GM12875 (cell line): Measurements from ENCODE around the gene FBXO42.

Experiments used
- H3K4me3 ChIP-seq: one replicate; pipeline ENCODE4 v1.5.1; 2011; ENCODE audit warnings: low read depth, low read length, control low read depth
- CTCF ChIP-seq: IDR thresholded peaks from 2 replicates; pipeline ENCODE4 v1.5.1; 2011; ENCODE audit warnings: low read depth, mild to moderate bottlenecking, control low read depth, inconsistent platforms, low read length, moderate library complexity, borderline replicate concordance; ENCODE audit not compliant: insufficient read depth

FBXO42 gene

GRCh38 chr1:16318555-16318954, 33.7 kb downstream of the FBXO42 start:
- TF ChIP-seq CTCF, result no peak

GRCh38 chr1:16315437-16315836, 36.8 kb downstream of the FBXO42 start:
- no peak for TF ChIP-seq CTCF
- no peak overlapping the region for H3K4me3 ChIP-seq

More at GRCh38 chr1:16318555-16318954, 33.7 kb downstream of the FBXO42 start:
- H3K4me3 ChIP-seq, result no peak overlapping the region

- TF ChIP-seq CTCF, result no peak
Observed at GRCh38 chr1:16307222-16307621, 45.1 kb downstream of the FBXO42 start.

GRCh38 chr1:16302709-16303627, 49.3 kb downstream of the FBXO42 start:
- no peak overlapping the region for H3K4me3 ChIP-seq
- no peak for TF ChIP-seq CTCF

More at GRCh38 chr1:16307222-16307621, 45.1 kb downstream of the FBXO42 start:
- H3K4me3 ChIP-seq, result no peak overlapping the region

GRCh38 chr1:16300436-16300835, 51.8 kb downstream of the FBXO42 start:
- no peak for TF ChIP-seq CTCF
- no peak overlapping the region for H3K4me3 ChIP-seq

GRCh38 chr1:16298653-16299052, 53.6 kb downstream of the FBXO42 start:
- no peak for TF ChIP-seq CTCF
- no peak overlapping the region for H3K4me3 ChIP-seq

GRCh38 chr1:16296643-16297042, 55.6 kb downstream of the FBXO42 start:
- no peak overlapping the region for H3K4me3 ChIP-seq
- no peak for TF ChIP-seq CTCF
